GM12873 (cell line): ENCODE data around the gene PAN3.

Experiments
- TF ChIP-seq, protein P1 (sequence below): IDR thresholded peaks from 2 replicates; pipeline ENCODE4 v1.5.1; 2012; ENCODE audit warnings: low read depth, mild to moderate bottlenecking, moderate library complexity, low read length, control low read depth; ENCODE audit not compliant: insufficient read depth; ENCODE audit errors: missing control alignments

PAN3 gene

DNA sequence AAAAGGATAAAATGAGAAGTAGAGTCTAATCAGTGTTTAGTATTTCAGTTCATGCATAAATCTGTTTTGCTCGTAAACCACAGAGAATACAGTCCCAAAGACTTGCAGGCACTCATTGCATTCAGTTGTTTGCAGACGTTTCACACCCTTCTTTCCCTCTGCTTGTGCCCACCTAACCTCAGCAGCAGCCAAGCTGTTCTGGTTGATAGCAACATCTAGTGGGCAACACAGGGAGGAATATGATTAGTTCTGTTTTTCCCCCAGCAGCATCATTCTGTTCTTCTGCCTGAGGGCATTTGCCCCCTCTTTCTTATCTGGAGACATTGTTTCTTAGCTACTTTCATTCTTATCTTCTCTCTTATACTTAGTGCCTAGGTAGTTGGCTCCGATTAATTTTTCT lies 135.6 kb downstream of the PAN3 start:
- TF ChIP-seq, protein P1, sequence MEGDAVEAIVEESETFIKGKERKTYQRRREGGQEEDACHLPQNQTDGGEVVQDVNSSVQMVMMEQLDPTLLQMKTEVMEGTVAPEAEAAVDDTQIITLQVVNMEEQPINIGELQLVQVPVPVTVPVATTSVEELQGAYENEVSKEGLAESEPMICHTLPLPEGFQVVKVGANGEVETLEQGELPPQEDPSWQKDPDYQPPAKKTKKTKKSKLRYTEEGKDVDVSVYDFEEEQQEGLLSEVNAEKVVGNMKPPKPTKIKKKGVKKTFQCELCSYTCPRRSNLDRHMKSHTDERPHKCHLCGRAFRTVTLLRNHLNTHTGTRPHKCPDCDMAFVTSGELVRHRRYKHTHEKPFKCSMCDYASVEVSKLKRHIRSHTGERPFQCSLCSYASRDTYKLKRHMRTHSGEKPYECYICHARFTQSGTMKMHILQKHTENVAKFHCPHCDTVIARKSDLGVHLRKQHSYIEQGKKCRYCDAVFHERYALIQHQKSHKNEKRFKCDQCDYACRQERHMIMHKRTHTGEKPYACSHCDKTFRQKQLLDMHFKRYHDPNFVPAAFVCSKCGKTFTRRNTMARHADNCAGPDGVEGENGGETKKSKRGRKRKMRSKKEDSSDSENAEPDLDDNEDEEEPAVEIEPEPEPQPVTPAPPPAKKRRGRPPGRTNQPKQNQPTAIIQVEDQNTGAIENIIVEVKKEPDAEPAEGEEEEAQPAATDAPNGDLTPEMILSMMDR: peak; percentile 16

DNA sequence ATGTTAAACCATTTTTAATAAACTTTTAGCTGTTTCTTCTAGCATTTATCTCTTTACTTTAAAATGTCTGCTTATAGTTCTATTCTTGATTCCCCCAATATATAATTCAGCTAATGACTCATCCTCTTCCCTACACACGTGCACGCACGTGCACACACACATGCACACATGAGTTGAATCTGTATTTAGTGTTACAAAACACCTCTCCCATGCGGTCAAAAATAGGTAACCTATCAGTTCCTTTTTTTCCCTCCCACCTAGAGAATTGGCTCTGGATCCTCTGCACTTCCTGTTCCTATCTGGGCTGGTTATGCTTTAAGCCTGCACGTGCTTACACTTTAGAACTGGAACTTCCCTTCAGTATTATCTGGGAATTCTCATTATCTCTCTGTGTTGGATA lies 144.1 kb downstream of the PAN3 start:
- TF ChIP-seq, protein P1: no peak

DNA sequence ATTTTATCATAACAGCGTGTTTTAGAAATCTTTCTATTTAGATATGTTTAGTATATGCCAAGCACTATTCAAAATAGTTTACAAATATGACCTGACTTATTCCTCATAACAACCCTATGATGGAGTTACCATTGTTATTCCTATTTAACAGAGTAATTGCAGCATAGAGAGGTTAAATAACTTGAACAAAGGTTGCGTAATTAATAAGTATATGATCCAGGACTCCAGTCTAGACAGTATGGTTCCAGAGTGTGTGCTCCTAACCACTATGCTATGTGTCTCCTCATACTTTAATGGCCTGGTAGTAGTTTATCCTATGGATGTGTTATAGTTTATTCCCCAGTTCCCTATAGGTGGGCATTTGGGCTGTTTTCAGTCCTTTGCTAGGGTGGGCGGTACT lies 145.3 kb downstream of the PAN3 start:
- TF ChIP-seq, protein P1: no peak

DNA sequence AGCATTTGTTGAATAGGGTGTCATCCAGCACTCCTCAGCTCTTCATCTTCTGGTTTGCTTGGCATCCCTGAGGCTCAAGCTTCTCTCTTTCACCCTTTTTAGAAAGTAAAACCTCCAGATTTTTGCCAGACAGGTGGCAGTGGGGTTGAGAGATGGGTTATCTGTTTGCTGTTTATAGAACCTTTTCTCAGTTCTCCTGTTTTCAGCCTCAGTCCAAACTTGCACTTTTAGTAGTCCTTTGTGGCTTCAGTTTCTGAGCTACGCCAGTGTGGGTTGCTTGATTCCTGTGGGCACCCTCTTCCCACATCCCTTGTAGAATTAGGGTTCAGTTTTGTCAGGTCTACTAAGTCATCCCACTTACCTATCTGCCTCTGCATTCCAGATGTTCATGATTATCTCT lies 147.9 kb downstream of the PAN3 start:
- TF ChIP-seq, protein P1: no peak

DNA sequence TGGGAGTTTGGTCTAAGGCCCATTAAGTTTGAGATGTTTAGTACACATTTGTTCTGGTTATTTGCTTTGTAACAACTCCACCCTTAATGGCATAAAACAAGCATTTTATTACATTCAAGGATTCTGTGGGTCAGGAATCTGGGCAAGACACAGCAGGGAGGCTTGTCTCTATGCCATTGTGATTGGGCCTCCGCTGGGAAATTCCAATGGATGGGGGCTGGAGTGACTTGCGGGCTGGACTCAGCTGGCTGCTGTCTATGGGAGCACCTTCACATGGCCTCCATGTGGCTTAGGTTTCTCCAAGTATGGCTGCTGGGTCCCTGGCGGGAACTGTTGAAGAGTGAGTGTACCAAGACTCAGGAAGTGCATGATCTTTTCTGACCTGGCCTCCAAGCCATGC lies 159.0 kb downstream of the PAN3 start:
- TF ChIP-seq, protein P1: no peak

DNA sequence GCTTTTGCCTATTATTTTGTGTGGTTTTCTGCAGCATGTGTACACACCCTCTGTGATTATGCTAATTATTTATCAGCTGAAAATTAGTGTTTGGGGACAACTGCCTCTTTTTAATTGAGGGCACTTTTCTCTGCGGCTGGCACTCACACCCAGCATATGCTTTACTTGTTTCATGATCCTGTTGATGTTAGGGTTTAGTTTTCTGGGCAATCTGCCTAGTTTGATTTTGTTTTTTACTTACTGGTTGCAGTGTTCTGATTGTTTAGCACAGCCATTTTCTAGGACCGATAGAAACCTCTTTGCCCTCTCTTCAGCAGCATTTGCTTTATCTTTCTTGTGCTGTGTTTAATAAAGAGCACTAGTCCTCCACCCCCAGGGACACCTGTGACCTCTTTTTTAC lies 161.6 kb downstream of the PAN3 start:
- TF ChIP-seq, protein P1: no peak

DNA sequence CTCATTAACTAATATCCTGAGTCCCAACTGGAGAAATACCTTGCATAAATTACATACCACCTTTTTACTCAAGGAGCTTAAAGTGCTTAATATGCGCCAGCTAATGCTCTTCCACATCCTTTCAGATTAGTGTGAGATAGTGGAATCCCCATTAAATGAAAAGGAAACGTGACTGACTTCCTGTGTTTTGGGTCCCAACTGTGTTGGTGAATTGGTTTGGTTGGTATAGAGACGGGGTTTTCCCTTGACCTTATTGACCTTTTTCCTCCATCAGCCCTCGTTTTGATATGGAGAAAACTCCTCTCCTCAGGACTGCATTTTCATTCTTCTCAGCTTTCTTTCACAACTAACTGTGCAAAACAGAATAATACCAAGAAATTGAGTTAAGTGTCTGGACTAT lies 163.5 kb downstream of the PAN3 start:
- TF ChIP-seq, protein P1: no peak
